GM18951 (cell line): ENCODE data around the gene JAG2.

Experiments
- POLR2A ChIP-seq: IDR thresholded peaks from 4 replicates; pipeline ENCODE4 v1.6.1; 2011; ENCODE audit warnings: mild to moderate bottlenecking; ENCODE audit not compliant: insufficient read length, insufficient read depth; ENCODE audit errors: extremely low read depth
- in situ Hi-C: fragments of 300-500 bp; cut with MboI; formaldehyde crosslinking; loops from one replicate; pipeline ENCODE4 v1.12.0; 2022; ENCODE audit warnings: low sequenced_read_pairs, mixed read lengths, inconsistent platforms; ENCODE audit not compliant: unreplicated experiment

The JAG2 gene

DNA sequence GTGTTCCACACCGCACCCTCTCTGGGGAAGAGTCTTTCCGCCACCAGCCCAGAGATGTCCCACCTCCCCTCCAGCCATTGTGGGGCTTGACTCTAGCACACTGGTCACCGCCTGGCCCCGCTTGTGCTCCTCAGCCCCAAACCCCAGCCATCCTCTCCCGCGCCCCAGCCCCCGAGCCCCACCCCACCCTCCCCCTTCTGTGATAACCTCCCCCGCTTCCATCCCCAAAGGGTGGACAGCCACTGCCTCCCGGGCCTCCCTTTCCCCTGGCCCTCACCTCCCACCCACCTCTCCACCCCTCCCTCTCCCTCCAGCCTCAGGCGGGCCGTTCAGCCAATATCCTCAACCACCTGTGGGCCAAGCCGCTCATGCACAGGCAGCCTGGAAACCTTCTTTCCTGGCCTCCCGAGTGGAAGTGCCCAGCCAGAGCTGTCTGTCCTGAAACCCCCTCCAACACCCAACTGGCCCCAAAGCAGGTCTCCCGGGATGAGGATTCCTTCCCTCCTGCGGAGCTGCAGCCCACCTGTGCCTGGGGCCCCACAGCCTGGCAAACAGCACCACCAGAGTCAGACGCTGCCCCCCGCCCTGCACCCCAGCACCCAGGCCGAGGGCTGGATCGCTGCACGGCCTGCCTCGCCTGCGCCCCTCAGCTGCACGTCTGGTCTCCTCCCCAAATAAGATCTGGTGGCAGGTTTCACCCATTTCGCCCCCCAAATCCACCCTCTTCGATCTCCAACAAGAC is 39.6 kb upstream of the JAG2 start:
- no peak for TF ChIP-seq POLR2A
- in situ Hi-C loops = loop anchor here (10.0 kb wide), 1 partner anchor 57 kb away; no protein-coding TSS in a partner anchor

- in situ Hi-C loops = loop anchor here (10.0 kb wide), 1 partner anchor 57 kb away; no protein-coding TSS in a partner anchor
Measured at GRCh38 chr14:105207460-105207901, 38.9 kb upstream of the JAG2 start.

DNA sequence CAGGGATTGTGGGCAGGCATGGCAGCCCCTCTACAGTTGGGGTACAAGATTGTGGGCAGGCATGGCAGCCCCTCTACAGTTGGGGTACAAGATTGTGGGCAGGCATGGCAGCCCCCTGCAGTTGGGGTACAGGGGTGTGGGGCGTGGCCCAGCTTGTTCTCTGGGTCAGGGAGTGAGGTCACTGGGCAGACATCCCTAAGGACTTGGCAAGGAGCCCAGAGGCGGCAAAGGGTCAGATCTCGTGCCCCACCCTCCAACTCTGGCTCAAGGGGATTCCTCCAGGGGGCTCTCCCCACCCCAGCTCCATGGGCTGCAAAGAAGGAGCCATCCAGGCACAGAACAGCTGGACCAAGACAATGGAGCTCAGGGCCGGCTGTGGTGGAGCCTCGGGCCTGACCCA is 38.3 kb upstream of the JAG2 start:
- no peak for TF ChIP-seq POLR2A
- in situ Hi-C loops = loop anchor here (10.0 kb wide), 1 partner anchor 58 kb away; no protein-coding TSS in a partner anchor

More at GRCh38 chr14:105207460-105207901, 38.9 kb upstream of the JAG2 start:
- TF ChIP-seq POLR2A = no peak

- no peak for TF ChIP-seq POLR2A
- in situ Hi-C loops = loop anchor here (10.0 kb wide), 1 partner anchor 59 kb away; no protein-coding TSS in a partner anchor
Measured at GRCh38 chr14:105205673-105206208, 37.2 kb upstream of the JAG2 start.

DNA sequence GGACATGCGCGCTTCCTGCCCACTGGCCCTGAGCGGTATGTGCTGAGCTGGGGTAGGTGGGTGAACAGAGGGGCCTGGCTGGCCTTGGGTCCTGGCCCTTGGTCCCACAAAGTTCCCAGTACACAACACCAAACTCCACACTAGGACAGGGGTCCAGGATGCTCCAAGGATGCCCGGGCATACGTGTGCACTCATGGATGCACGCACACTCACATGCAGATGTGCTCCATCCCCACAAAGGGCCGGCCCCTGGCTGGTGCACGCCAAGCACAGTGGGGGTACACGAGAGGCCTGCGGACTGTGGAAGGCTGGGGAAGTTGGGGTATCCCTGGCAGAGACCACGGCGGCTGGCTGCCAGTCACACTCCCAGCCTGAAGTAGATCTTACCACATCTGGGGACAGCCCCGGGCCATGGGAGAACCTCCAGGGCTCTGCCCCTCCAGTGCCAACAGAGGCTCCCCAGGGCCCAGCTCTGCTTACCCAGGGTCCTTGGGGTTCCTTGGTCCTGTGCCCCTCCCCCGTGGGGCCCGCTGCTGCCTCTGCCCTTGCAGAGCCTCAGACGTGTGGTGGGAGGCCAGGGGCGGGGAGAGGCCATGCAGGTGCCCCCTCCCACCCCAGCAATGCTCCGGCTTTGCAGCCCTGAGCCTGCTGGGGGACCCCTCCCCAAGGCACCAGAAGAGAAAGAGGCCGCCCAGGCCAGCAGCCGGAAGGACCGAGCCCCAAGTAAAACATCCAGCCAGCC is 36.5 kb upstream of the JAG2 start:
- in situ Hi-C loops = loop anchor here (10.0 kb wide), 1 partner anchor 60 kb away; no protein-coding TSS in a partner anchor
- TF ChIP-seq POLR2A = no peak

- TF ChIP-seq POLR2A = no peak
- in situ Hi-C loops = loop anchor here (10.0 kb wide), 1 partner anchor 60 kb away; no protein-coding TSS in a partner anchor
Measured at GRCh38 chr14:105204206-105204930, 35.8 kb upstream of the JAG2 start.

- TF ChIP-seq POLR2A = no peak
- in situ Hi-C loops = loop anchor here (10.0 kb wide), 1 partner anchor 61 kb away; no protein-coding TSS in a partner anchor
Measured at GRCh38 chr14:105203701-105204100, 35.1 kb upstream of the JAG2 start.

- in situ Hi-C loops = loop anchor here (10.0 kb wide), 1 partner anchor 62 kb away; no protein-coding TSS in a partner anchor
- TF ChIP-seq POLR2A = no peak
Measured at GRCh38 chr14:105203057-105203531, 34.5 kb upstream of the JAG2 start.

- in situ Hi-C loops = loop anchor here (10.0 kb wide), 1 partner anchor 63 kb away; no protein-coding TSS in a partner anchor
- no peak for TF ChIP-seq POLR2A
Measured at GRCh38 chr14:105201925-105202513, 33.4 kb upstream of the JAG2 start.

GRCh38 chr14:105201156-105201924 is 32.8 kb upstream of the JAG2 start:
- TF ChIP-seq POLR2A = no peak
- in situ Hi-C loops = loop anchor here (10.0 kb wide), 1 partner anchor 63 kb away; no protein-coding TSS in a partner anchor

DNA sequence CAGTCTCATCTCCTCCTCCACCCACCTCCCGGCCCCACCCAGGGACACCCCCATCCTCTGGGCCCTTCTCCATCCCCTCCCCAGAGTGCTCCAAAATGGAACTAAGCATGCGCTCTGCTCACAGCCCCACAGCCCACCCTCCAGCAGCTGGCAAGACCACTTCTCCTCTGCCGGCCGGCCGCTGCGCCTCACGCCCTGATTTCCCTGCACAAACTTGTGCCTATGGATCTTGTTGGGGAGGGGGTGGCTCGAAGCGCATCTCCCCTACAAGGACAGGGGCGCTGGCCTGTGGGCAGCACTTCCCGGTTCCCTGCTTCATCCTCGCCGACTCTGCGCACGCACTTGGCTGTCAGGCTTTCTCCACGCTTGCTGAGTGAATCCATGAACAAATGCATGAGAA is 32.1 kb upstream of the JAG2 start:
- no peak for TF ChIP-seq POLR2A
- in situ Hi-C loops = loop anchor here (10.0 kb wide), 1 partner anchor 64 kb away; no protein-coding TSS in a partner anchor
